DMS53 treated with DMSO at 0.1 percent for 48 hours (cell line): Measurements from ENCODE around the gene OLIG1.

Source experiments
- DNase-seq: peaks from one replicate; lab custom pipeline; 2025; ENCODE audit not compliant: unreplicated experiment; lab: John Stamatoyannopoulos, UW

Gene OLIG1

GRCh38 chr21:33030633-33031032 lies 39.3 kb upstream of the OLIG1 start:
- DNase-seq, result no peak

DNA sequence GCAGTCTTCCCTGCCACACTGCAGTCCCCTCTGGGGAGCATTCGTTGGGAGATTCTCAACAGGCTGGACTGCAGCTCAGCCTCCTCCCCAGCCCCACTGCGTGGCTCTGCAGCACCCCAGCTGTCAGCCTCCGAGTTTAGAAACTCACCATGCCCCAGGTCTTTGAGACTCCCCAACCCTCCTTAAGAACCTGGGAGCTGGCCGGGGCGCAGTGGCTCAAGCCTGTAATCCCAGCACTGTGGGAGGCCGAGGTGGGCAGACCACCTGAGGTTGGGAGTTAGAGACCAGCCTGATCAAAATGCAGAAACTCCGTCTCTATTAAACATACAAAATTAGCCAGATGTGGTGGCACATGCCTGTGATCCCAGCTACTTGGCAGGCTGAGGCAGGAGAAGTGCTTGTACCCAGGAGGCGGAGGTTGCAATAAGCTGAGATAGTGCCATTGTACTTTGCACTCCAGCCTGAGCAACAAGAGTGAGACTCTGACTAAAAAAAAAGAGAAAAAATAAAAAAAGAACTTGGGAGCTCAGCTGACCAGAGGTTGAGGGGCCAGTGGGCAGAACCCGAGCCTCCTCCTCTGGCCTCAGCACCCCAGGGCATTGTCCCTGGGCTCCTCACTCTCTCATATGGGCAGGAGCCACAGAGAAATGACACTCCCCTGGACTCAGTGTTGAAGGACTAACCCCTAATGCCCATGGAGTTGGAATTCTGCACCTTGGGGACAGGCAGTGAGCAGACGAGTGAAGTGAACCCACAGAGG lies 38.6 kb upstream of the OLIG1 start:
- DNase-seq, result no peak

DNA sequence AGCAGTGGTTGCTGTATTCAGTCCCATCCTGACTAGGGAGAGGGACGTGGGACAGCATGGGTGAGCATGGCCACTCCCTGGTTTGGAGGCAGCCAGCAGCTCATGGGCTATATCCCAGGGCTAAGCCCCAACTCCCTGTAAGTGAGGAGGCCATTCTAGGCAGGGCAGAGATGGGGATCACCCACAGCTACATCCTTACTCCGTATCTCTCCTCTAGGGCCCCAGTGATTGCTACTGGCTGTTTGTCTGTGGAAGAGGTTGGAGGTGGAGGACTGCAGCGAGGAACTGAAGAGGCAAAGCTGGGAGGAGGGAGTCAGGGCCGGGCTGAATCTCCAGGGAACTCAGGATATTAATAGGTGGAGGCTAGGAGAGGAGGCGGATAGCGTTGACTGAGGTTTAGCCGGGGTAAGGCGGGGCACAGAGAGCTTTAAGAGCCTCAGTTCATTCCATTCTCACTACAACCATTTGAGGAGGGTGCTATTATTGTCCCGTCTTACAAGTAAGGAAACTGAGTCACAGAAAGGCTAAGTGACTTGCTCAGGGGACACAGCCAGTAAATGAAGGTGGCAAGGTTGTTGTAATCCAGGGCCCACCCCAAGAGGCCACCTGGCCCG lies 37.4 kb upstream of the OLIG1 start:
- DNase-seq, result no peak

GRCh38 chr21:33033094-33033951 lies 36.6 kb upstream of the OLIG1 start:
- DNase-seq, result no peak

DNA sequence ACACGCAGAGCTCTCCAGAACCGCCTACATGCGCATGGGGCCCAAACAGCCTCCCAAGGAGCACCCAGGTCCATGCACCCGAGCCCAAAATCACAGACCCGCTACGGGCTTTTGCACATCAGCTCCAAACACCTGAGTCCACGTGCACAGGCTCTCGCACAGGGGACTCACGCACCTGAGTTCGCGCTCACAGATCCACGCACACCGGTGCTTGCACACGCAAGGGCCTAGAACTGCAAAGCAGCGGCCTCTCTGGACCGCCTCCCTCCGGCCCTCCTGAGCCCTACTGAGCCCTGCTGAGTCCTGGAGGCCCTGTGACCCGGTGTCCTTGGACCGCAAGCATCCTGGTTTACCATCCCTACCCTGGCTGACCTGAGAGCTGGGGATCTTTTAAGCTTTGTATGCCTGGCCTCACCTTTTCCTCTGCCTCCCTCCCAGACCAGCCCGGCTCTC lies 36.0 kb upstream of the OLIG1 start:
- no peak for DNase-seq

DNA sequence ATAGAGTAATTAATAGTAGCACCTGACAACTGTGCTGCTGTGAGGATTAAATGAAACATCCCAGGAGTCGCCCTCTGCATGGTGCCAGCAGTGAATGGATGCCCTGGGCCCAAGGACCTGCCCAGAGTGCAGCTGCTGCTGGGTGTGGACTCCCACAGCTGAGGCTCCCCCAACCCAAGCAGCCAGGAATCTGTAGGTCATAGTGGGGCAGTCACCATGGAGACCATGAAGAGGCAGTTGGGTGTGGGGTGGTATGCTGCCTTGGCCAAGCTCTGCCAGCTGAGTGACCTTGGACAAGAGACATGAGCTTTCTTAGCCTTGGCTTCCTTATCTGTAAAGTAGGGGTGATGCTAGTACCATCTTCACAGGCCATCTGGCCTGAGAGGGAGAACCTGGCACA lies 34.8 kb upstream of the OLIG1 start:
- DNase-seq, result no peak

GRCh38 chr21:33036430-33037162 lies 33.3 kb upstream of the OLIG1 start:
- no peak for DNase-seq

GRCh38 chr21:33037501-33037900 lies 32.4 kb upstream of the OLIG1 start:
- DNase-seq, result no peak

- no peak for DNase-seq
Measured at GRCh38 chr21:33039536-33039935, 30.4 kb upstream of the OLIG1 start.

DNA sequence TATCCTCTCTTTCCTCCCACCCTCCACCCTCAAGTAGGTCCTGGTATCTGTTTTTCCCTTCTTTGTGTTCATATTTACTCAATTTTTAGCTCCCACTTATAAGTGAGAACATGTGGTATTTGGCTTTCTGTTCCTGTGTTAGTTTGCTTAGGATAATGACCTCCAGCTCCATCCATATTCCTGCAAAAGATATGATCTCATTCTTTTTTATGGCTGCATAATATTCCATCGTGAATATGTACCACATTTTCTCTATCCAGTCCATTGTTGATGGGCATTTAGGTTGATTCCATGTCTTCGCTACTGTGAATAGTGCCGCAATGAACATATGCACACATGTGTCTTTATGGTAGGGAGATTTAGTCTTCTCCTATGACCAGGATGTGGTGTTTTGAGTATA lies 29.7 kb upstream of the OLIG1 start:
- DNase-seq, result no peak

- DNase-seq, result no peak
Measured at GRCh38 chr21:33041981-33042380, 28.0 kb upstream of the OLIG1 start.

DNA sequence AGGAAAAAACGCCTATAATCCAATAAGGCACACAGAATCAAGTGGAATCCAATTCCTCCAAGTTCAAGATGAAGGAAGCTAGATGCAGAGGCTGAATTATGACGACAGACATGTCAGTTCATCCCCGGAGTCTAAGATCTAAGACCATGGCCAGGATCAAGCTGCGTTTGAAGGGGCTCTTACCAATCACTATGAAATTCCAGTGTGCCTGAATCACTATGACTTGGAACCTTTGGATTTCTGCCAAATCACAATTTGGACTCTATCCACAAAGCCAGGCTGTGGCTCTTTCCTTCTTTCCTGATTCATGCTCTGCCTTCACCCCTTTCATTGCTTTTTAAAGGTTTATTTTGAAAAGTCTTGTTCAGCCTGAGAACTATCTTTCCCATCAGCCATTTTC lies 27.1 kb upstream of the OLIG1 start:
- no peak for DNase-seq

DNA sequence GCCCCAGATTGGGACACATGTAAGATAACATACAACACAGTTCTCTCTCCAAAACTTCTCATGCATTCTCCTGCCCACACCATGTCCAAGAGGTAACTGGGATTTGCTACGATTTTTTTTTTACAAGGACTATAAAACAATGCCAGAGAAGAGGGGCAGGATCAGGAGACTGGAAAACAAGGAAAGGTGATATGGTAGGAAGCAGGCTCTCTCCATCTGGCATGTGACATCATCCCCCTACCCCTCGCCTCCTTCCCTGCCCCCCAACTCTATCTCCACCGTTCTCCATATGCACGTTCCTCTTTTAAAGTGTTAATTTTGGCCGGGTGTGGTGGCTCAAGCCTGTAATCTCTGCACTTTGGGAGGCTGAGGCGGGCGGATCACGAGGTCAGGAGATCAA lies 23.5 kb upstream of the OLIG1 start:
- no peak for DNase-seq

GRCh38 chr21:33047231-33047630 lies 22.7 kb upstream of the OLIG1 start:
- DNase-seq, result no peak

DNA sequence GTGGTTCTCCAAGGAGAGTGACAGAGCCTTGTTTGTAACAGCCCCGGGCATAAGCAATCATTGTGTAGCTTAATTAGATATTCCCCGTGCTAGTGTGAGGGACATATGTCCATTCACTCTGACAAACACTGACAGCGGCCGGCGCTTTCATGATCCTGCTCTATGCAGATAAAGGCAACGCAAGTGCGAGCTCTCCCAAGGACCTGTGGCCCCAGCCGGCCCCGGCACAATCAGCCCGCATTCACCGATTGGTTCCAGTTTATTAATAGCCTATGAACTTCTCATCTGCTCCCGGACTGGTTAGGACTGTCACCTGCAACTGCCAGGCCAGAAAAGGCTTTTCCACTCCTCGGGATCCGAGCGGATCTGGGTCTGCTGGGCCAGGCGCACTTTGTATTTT lies 18.0 kb upstream of the OLIG1 start:
- DNase-seq, result no peak

- no peak for DNase-seq
Measured at GRCh38 chr21:33053951-33054350, 16.0 kb upstream of the OLIG1 start.

GRCh38 chr21:33055991-33056390 lies 13.9 kb upstream of the OLIG1 start:
- no peak for DNase-seq

- no peak for DNase-seq
Measured at GRCh38 chr21:33057385-33057940, 12.5 kb upstream of the OLIG1 start.

DNA sequence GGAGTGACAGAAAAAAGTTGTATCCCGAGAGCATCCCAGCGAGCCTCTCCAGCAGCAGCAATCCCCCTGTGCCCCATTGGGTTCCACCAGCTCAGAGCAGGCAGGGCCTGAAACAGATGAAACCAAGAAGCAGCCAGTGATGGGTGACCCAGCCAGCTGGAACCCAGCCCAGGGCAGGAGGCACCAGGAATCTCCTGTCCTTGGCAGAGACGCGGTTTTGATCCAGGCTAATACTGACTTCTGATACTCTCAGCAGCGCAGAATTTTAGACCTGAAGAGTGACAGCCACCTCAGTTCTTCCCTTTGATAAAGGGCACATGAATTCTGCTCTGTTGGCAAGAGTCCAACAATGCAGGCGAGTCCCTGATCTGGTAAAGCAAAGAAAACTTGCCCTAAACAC lies 11.4 kb upstream of the OLIG1 start:
- no peak for DNase-seq

GRCh38 chr21:33058957-33059356 lies 11.0 kb upstream of the OLIG1 start:
- no peak for DNase-seq

DNA sequence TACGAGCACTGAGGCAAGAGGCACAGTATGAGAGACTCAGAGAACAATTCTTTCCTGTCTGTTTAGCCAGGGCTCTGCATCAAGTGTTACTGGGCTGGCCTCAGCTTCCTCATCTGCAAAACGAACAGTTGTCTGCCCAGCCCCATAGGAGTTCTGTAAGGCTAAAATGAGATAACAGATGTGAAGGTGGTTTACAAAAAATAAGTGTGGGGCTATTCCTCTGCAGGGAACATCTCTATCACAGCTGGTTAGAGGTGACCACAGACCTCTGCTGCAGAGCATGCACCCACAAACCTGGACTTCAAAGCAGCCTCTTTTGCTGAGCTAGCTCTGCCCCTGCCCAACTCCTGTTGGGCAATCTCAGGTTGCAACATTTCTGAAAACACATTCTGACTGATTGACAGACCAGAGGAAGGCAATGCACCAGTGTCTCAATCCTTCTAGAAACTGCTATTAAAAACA lies 10.5 kb upstream of the OLIG1 start:
- no peak for DNase-seq
